ENCODE data around the gene EFCAB9. TPM values are rescaled to one million over a fixed set of nuclear protein-coding genes. Genes with fewer than 3 reads are reported as not detected.

The EFCAB9 gene
- total and polyA plus RNA-seq, 2 donors from 2014 or later = not detected

- no peak overlapping the region for H3K27ac ChIP-seq (ENCODE audit: low read depth in 2 of 2, low read length in 2 of 2)
- DNase-seq = no peak
- FAIRE-seq = no peak
- H3K9ac ChIP-seq (ENCODE audit: low read length in 3 of 3) = no peak overlapping the region
- no peaks in the 10 kb centered on the region for H3K36me3 ChIP-seq (ENCODE audit: control insufficient read depth in 2 of 3, insufficient read depth in 3 of 3, low read length in 3 of 3)
- H3K27me3 ChIP-seq (ENCODE audit: control insufficient read depth, insufficient read depth, low read length) = no peaks in the 10 kb centered on the region
- H3K4me3 ChIP-seq (ENCODE audit: low read length in 3 of 3) = no peak overlapping the region
- intact Hi-C loops (cut with DNase I) = no loop called here
- H3K4me1 ChIP-seq (ENCODE audit: control insufficient read depth in 2 of 3, insufficient read depth in 2 of 3, low read depth in 1 of 3, low read length in 3 of 3) = peaks cover 0 to 4% (median 0%) of the 10 kb centered on the region in 3 donors
- H3K9me3 ChIP-seq (ENCODE audit: control insufficient read depth in 2 of 3, insufficient read depth in 1 of 3, low read length in 3 of 3) = no peaks in the 10 kb centered on the region
- TF ChIP-seq CTCF (IDR thresholded peaks at IDR 0.05; ENCODE audit: borderline replicate concordance, extremely low read depth, insufficient read depth) = no peak
Observed at GRCh38 chr5:172169216-172169615, 24.8 kb upstream of the EFCAB9 start.

- Histone ChIP-seq H3K36me3 (ENCODE audit: control insufficient read depth in 2 of 3, insufficient read depth in 3 of 3, low read length in 3 of 3) (no peaks in the 10 kb centered on the region), H3K9me3 (ENCODE audit: control insufficient read depth in 2 of 3, insufficient read depth in 1 of 3, low read length in 3 of 3) (no peaks in the 10 kb centered on the region), H3K4me3 (ENCODE audit: low read length in 3 of 3) (no peak overlapping the region), H3K27me3 (ENCODE audit: control insufficient read depth, insufficient read depth, low read length) (no peaks in the 10 kb centered on the region), H3K9ac (ENCODE audit: low read length in 3 of 3) (no peak overlapping the region), H3K27ac (ENCODE audit: low read depth in 2 of 2, low read length in 2 of 2) (no peak overlapping the region), H3K4me1 (ENCODE audit: control insufficient read depth in 2 of 3, insufficient read depth in 2 of 3, low read depth in 1 of 3, low read length in 3 of 3) (peaks cover 0 to 6% (median 5%) of the 10 kb centered on the region in 3 donors)
- FAIRE-seq = no peak
- TF ChIP-seq CTCF (IDR thresholded peaks at IDR 0.05; ENCODE audit: borderline replicate concordance, extremely low read depth, insufficient read depth) = no peak
- DNase-seq = no peak
- intact Hi-C loops (cut with DNase I) = no loop called here
Observed at GRCh38 chr5:172170251-172170701, 23.7 kb upstream of the EFCAB9 start.

- H3K4me1 ChIP-seq (ENCODE audit: control insufficient read depth in 2 of 3, insufficient read depth in 2 of 3, low read depth in 1 of 3, low read length in 3 of 3) = peaks cover 0 to 6% (median 6%) of the 10 kb centered on the region in 3 donors
- TF ChIP-seq CTCF (IDR thresholded peaks at IDR 0.05; ENCODE audit: borderline replicate concordance, extremely low read depth, insufficient read depth) = no peak
- H3K9ac ChIP-seq (ENCODE audit: low read length in 3 of 3) = no peak overlapping the region
- H3K4me3 ChIP-seq (ENCODE audit: low read length in 3 of 3) = no peak overlapping the region
- H3K9me3 ChIP-seq (ENCODE audit: control insufficient read depth in 2 of 3, insufficient read depth in 1 of 3, low read length in 3 of 3) = no peaks in the 10 kb centered on the region
- no peak overlapping the region for H3K27ac ChIP-seq (ENCODE audit: low read depth in 2 of 2, low read length in 2 of 2)
- DNase-seq (no peak), FAIRE-seq (no peak)
- H3K27me3 ChIP-seq (ENCODE audit: control insufficient read depth, insufficient read depth, low read length) = no peaks in the 10 kb centered on the region
- H3K36me3 ChIP-seq (ENCODE audit: control insufficient read depth in 2 of 3, insufficient read depth in 3 of 3, low read length in 3 of 3) = no peaks in the 10 kb centered on the region
- intact Hi-C loops (cut with DNase I) = no loop called here
Observed at GRCh38 chr5:172171118-172171517, 22.9 kb upstream of the EFCAB9 start.

All from kidney (tissue), 14 donors.